PFSK-1 (cell line): ENCODE data around the gene IQCE.

Experiments
- POLR2AphosphoS5 ChIP-seq: IDR thresholded peaks from 2 replicates; pipeline ENCODE4 v1.6.1; 2012; ENCODE audit warnings: low read depth, mild to moderate bottlenecking, control low read depth, low read length, moderate library complexity
- REST ChIP-seq, 2 experiments: IDR thresholded peaks; 2 replicates each; pipeline versions ENCODE4 v1.6.1 to v1.8.0; 2011 to 2012; ENCODE audit warnings: low read depth in 2 of 2, low read length in 2 of 2, control low read depth in 1 of 2, inconsistent platforms in 1 of 2, mild to moderate bottlenecking in 1 of 2, moderate library complexity in 1 of 2; ENCODE audit not compliant: insufficient read depth in 1 of 2

DNA sequence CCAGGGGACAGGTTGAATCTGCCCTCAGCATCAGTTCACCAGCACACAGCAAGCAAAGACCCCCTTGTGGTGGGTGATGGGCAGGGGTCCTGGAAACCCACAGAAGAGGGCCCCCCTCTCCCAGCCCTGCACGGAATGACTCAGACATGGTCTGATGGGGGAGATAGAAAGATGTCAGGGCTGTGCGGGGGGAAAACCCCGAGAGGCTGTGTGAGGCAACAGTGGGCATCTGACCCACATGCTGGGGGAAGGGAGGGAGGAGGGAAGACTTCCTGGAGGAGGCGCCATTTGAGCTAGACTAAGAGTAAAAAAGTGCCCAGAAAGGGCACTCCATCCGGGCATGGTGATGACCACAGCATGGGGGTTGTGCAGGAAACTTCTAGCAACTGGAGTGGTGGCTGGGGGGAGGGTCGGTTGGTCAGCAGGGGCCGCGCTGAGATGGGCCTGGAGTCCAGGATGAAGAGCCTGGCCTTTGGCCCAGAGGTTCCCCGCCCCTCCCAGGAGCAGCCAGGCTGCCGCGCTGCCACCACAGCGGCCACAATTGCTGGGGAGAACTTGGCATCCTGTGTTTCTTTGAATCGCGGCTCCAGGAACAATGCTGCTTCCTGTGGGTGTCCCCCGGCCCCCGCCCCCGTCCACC lies 36.7 kb upstream of the IQCE start:
- no peak for TF ChIP-seq REST (IDR thresholded peaks at IDR 0.05; ENCODE audit: insufficient read depth in 1 of 2, low read depth in 2 of 2, low read length in 2 of 2)
- no peak for TF ChIP-seq POLR2AphosphoS5
